ENCODE measurements around the gene GPR31.
"Not testable (repeated sequence)": the region's sequence is repeated elsewhere in the genome, so short reads cannot be mapped to it uniquely, and the experiment has no call there.

Gene GPR31

GRCh38 chr6:167181351-167181750 is 23.6 kb upstream of the GPR31 start:
- not testable (repeated sequence) for H3K9ac ChIP-seq (ENCODE audit: insufficient read length); H3K27ac ChIP-seq; H3K36me3 ChIP-seq (ENCODE audit: insufficient read depth, low read length); H3K4me3 ChIP-seq; H3K9me3 ChIP-seq (ENCODE audit: low read depth, low read length); DNase-seq (ENCODE audit: low read depth, low spot score)

GRCh38 chr6:167180086-167180485 is 22.3 kb upstream of the GPR31 start:
- not testable (repeated sequence) for H3K9me3 ChIP-seq (ENCODE audit: low read depth, low read length); H3K9ac ChIP-seq (ENCODE audit: insufficient read length); H3K27ac ChIP-seq; H3K36me3 ChIP-seq (ENCODE audit: insufficient read depth, low read length); DNase-seq (ENCODE audit: low read depth, low spot score); H3K4me3 ChIP-seq

- H3K9me3 ChIP-seq (ENCODE audit: low read depth, low read length); H3K9ac ChIP-seq (ENCODE audit: insufficient read length); DNase-seq (ENCODE audit: low read depth, low spot score): not testable (repeated sequence)
These were observed 21.3 kb upstream of the GPR31 start for GRCh38 chr6:167178896-167179655.

GRCh38 chr6:167177271-167177670 is 19.5 kb upstream of the GPR31 start:
- H3K27ac ChIP-seq; H3K9ac ChIP-seq (ENCODE audit: insufficient read length); H3K36me3 ChIP-seq (ENCODE audit: insufficient read depth, low read length); DNase-seq (ENCODE audit: low read depth, low spot score); H3K4me3 ChIP-seq; H3K9me3 ChIP-seq (ENCODE audit: low read depth, low read length): not testable (repeated sequence)

More at GRCh38 chr6:167178896-167179655, 21.3 kb upstream of the GPR31 start:
- not testable (repeated sequence) for H3K27ac ChIP-seq; H3K4me3 ChIP-seq; H3K36me3 ChIP-seq (ENCODE audit: insufficient read depth, low read length)

- DNase-seq (ENCODE audit: low read depth, low spot score); H3K9me3 ChIP-seq (ENCODE audit: low read depth, low read length); H3K4me3 ChIP-seq; H3K9ac ChIP-seq (ENCODE audit: insufficient read length); H3K36me3 ChIP-seq (ENCODE audit: insufficient read depth, low read length); H3K27ac ChIP-seq: not testable (repeated sequence)
These were observed 14.2 kb upstream of the GPR31 start for GRCh38 chr6:167172011-167172410.

- not testable (repeated sequence) for H3K9ac ChIP-seq (ENCODE audit: insufficient read length); DNase-seq (ENCODE audit: low read depth, low spot score); H3K4me3 ChIP-seq; H3K36me3 ChIP-seq (ENCODE audit: insufficient read depth, low read length); H3K27ac ChIP-seq; H3K9me3 ChIP-seq (ENCODE audit: low read depth, low read length)
These were observed 13.5 kb upstream of the GPR31 start for GRCh38 chr6:167171300-167171699.

GRCh38 chr6:167169867-167170266 is 12.1 kb upstream of the GPR31 start:
- DNase-seq (ENCODE audit: low read depth, low spot score); H3K9me3 ChIP-seq (ENCODE audit: low read depth, low read length); H3K27ac ChIP-seq; H3K4me3 ChIP-seq; H3K36me3 ChIP-seq (ENCODE audit: insufficient read depth, low read length); H3K9ac ChIP-seq (ENCODE audit: insufficient read length): not testable (repeated sequence)

GRCh38 chr6:167168296-167168695 is 10.5 kb upstream of the GPR31 start:
- H3K36me3 ChIP-seq (ENCODE audit: insufficient read depth, low read length); H3K4me3 ChIP-seq; H3K9ac ChIP-seq (ENCODE audit: insufficient read length); DNase-seq (ENCODE audit: low read depth, low spot score); H3K27ac ChIP-seq; H3K9me3 ChIP-seq (ENCODE audit: low read depth, low read length): not testable (repeated sequence)

GRCh38 chr6:167167699-167168098 is 9.9 kb upstream of the GPR31 start:
- H3K4me3 ChIP-seq; H3K36me3 ChIP-seq (ENCODE audit: insufficient read depth, low read length); H3K9me3 ChIP-seq (ENCODE audit: low read depth, low read length); DNase-seq (ENCODE audit: low read depth, low spot score); H3K9ac ChIP-seq (ENCODE audit: insufficient read length); H3K27ac ChIP-seq: not testable (repeated sequence)

- H3K4me3 ChIP-seq: no peak overlapping the region
- no peaks in the 10 kb centered on the region for H3K36me3 ChIP-seq (ENCODE audit: insufficient read depth, low read length)
- H3K9ac ChIP-seq (ENCODE audit: insufficient read length): no peak overlapping the region
- TF ChIP-seq POLR2AphosphoS5 (IDR thresholded peaks at IDR 0.05; ENCODE audit: borderline replicate concordance, low read depth, low read length) (no peak), EZH2 (IDR thresholded peaks at IDR 0.05) (no peak), FOXP2 (optimal IDR thresholded peaks at IDR 0.05; ENCODE audit: control extremely low read depth, extremely low read length, insufficient read depth) (no peak)
- H3K9me3 ChIP-seq (ENCODE audit: low read depth, low read length): no peaks in the 10 kb centered on the region
- no peak for DNase-seq (ENCODE audit: low read depth, low spot score)
- no peak overlapping the region for H3K27ac ChIP-seq
These were observed 8.2 kb upstream of the GPR31 start for GRCh38 chr6:167165858-167166471.
